Panc1 (cell line): ENCODE measurements around the gene TRMT61A. TPM values are rescaled to one million over a fixed set of nuclear protein-coding genes. Genes with fewer than 3 reads are reported as not detected.
A peak's percentile ranks its signal among the peaks of the same experiment; 100 is the strongest.

Experiments
- ATAC-seq: fragments of 200-7000 bp; cut with Tn5 transposase; 2 replicates; pipeline ENCODE4 v1.9.1; 2020; ENCODE audit warnings: mild to moderate bottlenecking, moderate library complexity
- BruUV-seq: library from RNA; stranded (reverse); fragments of 400-500 nt; replicated peaks from 2 replicates; lab custom pipeline; 2021; lab: Mats Ljungman, UMichigan
- CTCF ChIA-PET: fragments of 300-600 bp; sonication (Branson Sonifier 250); formaldehyde crosslinking; loops from one replicate; lab custom pipeline; 2022; ENCODE audit warnings: antibody characterized with exemption; lab: Charles Lee
- POLR2A ChIA-PET: fragments of 300-600 bp; sonication (Branson Sonifier 250); formaldehyde crosslinking; loops from one replicate; lab custom pipeline; 2022; ENCODE audit warnings: antibody characterized with exemption; lab: Charles Lee
- DNase-seq: peaks from one replicate; pipeline ENCODE4 v3.0.0-alpha.2; 2010; ENCODE audit warnings: low read depth, low spot score
- H3K27ac ChIP-seq: 2 replicates; pipeline ENCODE4 v1.5.1; 2011; ENCODE audit warnings: mild to moderate bottlenecking, low read length, inconsistent platforms
- H3K27me3 ChIP-seq: fragments of 200-500 bp; sonication (Bioruptor generic); 2 replicates; pipeline ENCODE4 v1.6.0; 2014; ENCODE audit warnings: low read length, inconsistent platforms; ENCODE audit not compliant: control insufficient read depth, insufficient read depth
- H3K36me3 ChIP-seq: fragments of 200-500 bp; sonication (Bioruptor generic); 2 replicates; pipeline ENCODE4 v1.5.1; 2014; ENCODE audit warnings: inconsistent platforms, mild to moderate bottlenecking, low read length, moderate library complexity; ENCODE audit not compliant: control insufficient read depth, insufficient read depth
- H3K4me1 ChIP-seq: 2 replicates; pipeline ENCODE4 v1.5.1; 2011; ENCODE audit warnings: inconsistent platforms, mild to moderate bottlenecking, low read length, moderate library complexity; ENCODE audit not compliant: control insufficient read depth, insufficient read depth
- H3K4me3 ChIP-seq, 2 experiments: 2 replicates each; pipeline ENCODE4 v1.5.1; 2011 to 2012; ENCODE audit warnings: low read depth in 2 of 2, low read length in 2 of 2, mild to moderate bottlenecking in 2 of 2, inconsistent platforms in 1 of 2, moderate library complexity in 1 of 2
- H3K9me3 ChIP-seq: fragments of 200-500 bp; sonication (Bioruptor generic); 2 replicates; pipeline ENCODE4 v1.5.1; 2014; ENCODE audit warnings: low read depth, mild to moderate bottlenecking, inconsistent platforms, low read length, moderate library complexity; ENCODE audit not compliant: control insufficient read depth, insufficient read depth
- POLR2AphosphoS5 ChIP-seq: IDR thresholded peaks from 2 replicates; pipeline ENCODE4 v1.6.1; 2012; ENCODE audit warnings: mild to moderate bottlenecking, low read depth, low read length, moderate library complexity
- SIN3A ChIP-seq: IDR thresholded peaks from 2 replicates; pipeline ENCODE4 v1.6.1; 2012; ENCODE audit warnings: low read depth, mild to moderate bottlenecking, low read length, moderate library complexity, borderline replicate concordance; ENCODE audit not compliant: insufficient read depth
- TCF7L2 ChIP-seq: IDR thresholded peaks from 2 replicates; pipeline ENCODE4 v1.6.1; 2011; ENCODE audit warnings: mild to moderate bottlenecking, low read depth, low read length, inconsistent platforms
- in situ Hi-C: cut with HindIII; loops from 2 replicates; pipeline ENCODE4 v1.10.0; 2016; ENCODE audit warnings: low sequenced_read_pairs, low pct_unique_long_range_greater_than_20kb
- intact Hi-C: fragments of 100-400 bp; cut with micrococcal nuclease; formaldehyde crosslinking; loops from one replicate; pipeline ENCODE4 v1.10.0; 2022; ENCODE audit not compliant: unreplicated experiment
- total RNA-seq: library from RNA; stranded (reverse); gene quantifications from one replicate; pipeline ENCODE4 v1.2.1, GENCODE V29; 2021; ENCODE audit not compliant: unreplicated experiment
- TF ChIP-seq, protein P1 (sequence below): fragments of 450-650 bp; IDR thresholded peaks from 2 replicates; pipeline ENCODE4 v1.5.1; 2017; ENCODE audit warnings: mild to moderate bottlenecking
- TF ChIP-seq, protein P2 (sequence below), 2 experiments: IDR thresholded peaks; 2 replicates each; pipeline ENCODE4 v1.6.1; 2011 to 2012; ENCODE audit warnings: low read depth in 2 of 2, control low read depth in 1 of 2, low read length in 1 of 2, mild to moderate bottlenecking in 1 of 2, moderate library complexity in 1 of 2; ENCODE audit not compliant: insufficient read depth in 1 of 2

The TRMT61A gene
- total RNA-seq, 1 experiment from 2014 or later: 22.9 TPM

GRCh38 chr14:103562179-103562428, 33.1 kb downstream of the TRMT61A start:
- H3K27me3 ChIP-seq: no peaks in the 10 kb centered on the region
- peaks cover 38% of the 10 kb centered on the region for H3K4me1 ChIP-seq
- no peak for DNase-seq
- TF ChIP-seq, protein P1, sequence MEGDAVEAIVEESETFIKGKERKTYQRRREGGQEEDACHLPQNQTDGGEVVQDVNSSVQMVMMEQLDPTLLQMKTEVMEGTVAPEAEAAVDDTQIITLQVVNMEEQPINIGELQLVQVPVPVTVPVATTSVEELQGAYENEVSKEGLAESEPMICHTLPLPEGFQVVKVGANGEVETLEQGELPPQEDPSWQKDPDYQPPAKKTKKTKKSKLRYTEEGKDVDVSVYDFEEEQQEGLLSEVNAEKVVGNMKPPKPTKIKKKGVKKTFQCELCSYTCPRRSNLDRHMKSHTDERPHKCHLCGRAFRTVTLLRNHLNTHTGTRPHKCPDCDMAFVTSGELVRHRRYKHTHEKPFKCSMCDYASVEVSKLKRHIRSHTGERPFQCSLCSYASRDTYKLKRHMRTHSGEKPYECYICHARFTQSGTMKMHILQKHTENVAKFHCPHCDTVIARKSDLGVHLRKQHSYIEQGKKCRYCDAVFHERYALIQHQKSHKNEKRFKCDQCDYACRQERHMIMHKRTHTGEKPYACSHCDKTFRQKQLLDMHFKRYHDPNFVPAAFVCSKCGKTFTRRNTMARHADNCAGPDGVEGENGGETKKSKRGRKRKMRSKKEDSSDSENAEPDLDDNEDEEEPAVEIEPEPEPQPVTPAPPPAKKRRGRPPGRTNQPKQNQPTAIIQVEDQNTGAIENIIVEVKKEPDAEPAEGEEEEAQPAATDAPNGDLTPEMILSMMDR: no peak
- TF ChIP-seq SIN3A (no peak), POLR2AphosphoS5 (no peak), TCF7L2 (no peak)
- TF ChIP-seq, protein P2, sequence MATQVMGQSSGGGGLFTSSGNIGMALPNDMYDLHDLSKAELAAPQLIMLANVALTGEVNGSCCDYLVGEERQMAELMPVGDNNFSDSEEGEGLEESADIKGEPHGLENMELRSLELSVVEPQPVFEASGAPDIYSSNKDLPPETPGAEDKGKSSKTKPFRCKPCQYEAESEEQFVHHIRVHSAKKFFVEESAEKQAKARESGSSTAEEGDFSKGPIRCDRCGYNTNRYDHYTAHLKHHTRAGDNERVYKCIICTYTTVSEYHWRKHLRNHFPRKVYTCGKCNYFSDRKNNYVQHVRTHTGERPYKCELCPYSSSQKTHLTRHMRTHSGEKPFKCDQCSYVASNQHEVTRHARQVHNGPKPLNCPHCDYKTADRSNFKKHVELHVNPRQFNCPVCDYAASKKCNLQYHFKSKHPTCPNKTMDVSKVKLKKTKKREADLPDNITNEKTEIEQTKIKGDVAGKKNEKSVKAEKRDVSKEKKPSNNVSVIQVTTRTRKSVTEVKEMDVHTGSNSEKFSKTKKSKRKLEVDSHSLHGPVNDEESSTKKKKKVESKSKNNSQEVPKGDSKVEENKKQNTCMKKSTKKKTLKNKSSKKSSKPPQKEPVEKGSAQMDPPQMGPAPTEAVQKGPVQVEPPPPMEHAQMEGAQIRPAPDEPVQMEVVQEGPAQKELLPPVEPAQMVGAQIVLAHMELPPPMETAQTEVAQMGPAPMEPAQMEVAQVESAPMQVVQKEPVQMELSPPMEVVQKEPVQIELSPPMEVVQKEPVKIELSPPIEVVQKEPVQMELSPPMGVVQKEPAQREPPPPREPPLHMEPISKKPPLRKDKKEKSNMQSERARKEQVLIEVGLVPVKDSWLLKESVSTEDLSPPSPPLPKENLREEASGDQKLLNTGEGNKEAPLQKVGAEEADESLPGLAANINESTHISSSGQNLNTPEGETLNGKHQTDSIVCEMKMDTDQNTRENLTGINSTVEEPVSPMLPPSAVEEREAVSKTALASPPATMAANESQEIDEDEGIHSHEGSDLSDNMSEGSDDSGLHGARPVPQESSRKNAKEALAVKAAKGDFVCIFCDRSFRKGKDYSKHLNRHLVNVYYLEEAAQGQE (IDR thresholded peaks at IDR 0.05; ENCODE audit: insufficient read depth in 1 of 2, low read depth in 2 of 2, low read length in 1 of 2): no peak
- peak overlapping the region; percentile 85 for H3K27ac ChIP-seq
- no peaks in the 10 kb centered on the region for H3K9me3 ChIP-seq
- peaks cover 25% of the 10 kb centered on the region for H3K36me3 ChIP-seq
- ATAC-seq: no peak; the same call in 1 of the 2 replicates
- ChIA-PET POLR2A (interaction anchor here (0.6 kb wide), 1 partner anchor 11 kb away, joined by 3 read pairs; no protein-coding TSS in a partner anchor), CTCF (no interaction called here)
- intact Hi-C loops (no loop called here), in situ Hi-C loops (no loop called here)
- no TSS peak for BruUV-seq
- peak overlapping the region; percentile 89 to 97 for H3K4me3 ChIP-seq

- in situ Hi-C loops: no loop called here
- CTCF ChIA-PET: no interaction called here
Measured at GRCh38 chr14:103562429-103563225, 33.6 kb downstream of the TRMT61A start, which contains the start of the genes BAG5 and COA8. BAG5 (minus strand) TSS chr14:103562657; CDS start chr14:103561164, 1,493 bp downstream. COA8 (plus strand) TSS chr14:103562960; CDS start chr14:103563002, 42 bp downstream.

More at GRCh38 chr14:103562429-103563225, 33.6 kb downstream of the TRMT61A start, which contains the start of the genes BAG5 and COA8:
- peak; percentile 90 for ATAC-seq
- peaks cover 34% of the 10 kb centered on the region for H3K4me1 ChIP-seq
- TF ChIP-seq POLR2AphosphoS5 (peak; percentile 44), SIN3A (peak; percentile 58; the same call in 1 of the 2 replicates), TCF7L2 (no peak)
- TF ChIP-seq, protein P2 (IDR thresholded peaks at IDR 0.05; ENCODE audit: insufficient read depth in 1 of 2, low read depth in 2 of 2, low read length in 1 of 2): no peak
- no peak for DNase-seq
- POLR2A ChIA-PET: interaction anchor here (0.6 kb wide), 1 partner anchor 12 kb away, joined by 3 read pairs; no protein-coding TSS in a partner anchor
- H3K27me3 ChIP-seq: no peaks in the 10 kb centered on the region
- peaks cover 25% of the 10 kb centered on the region for H3K36me3 ChIP-seq
- H3K4me3 ChIP-seq: peak within 1 kb of the TSS; percentile 89 to 97
- peak within 1 kb of the TSS; percentile 86 for H3K27ac ChIP-seq
- no peaks in the 10 kb centered on the region for H3K9me3 ChIP-seq
- no TSS peak for BruUV-seq
- intact Hi-C loops: no loop called here
